Sciatic nerve (tissue), 2 donors: ENCODE data around the gene VGF. TPM values are rescaled to one million over a fixed set of nuclear protein-coding genes. Genes with fewer than 3 reads are reported as not detected.

Experiments
- ATAC-seq: fragments of 200-7000 bp; cut with Tn5 transposase; one replicate; pipeline ENCODE4 v1.9.1; 2020; ENCODE audit warnings: mild to moderate bottlenecking, moderate library complexity
- DNase-seq: peaks from one replicate; pipeline ENCODE4 v3.0.0-alpha.2; 2020; ENCODE audit warnings: low spot score
- intact Hi-C: fragments of 100-400 bp; cut with DNase I; formaldehyde crosslinking; loops from one replicate; pipeline ENCODE4 v1.14.2; 2022
- total RNA-seq: library from RNA; stranded (reverse); fragmentation: NEBNext Ultra II Directional; extraction: Animal tissue kit (Norgen Biotek cat#: 25700); gene quantifications from one replicate; pipeline ENCODE4 v1.2.1, GENCODE V29; 2021
- donor health status: DM: no; HTN: no; CAD: no.
- donor health status: DM: no; HTN: no; CAD: no.

Gene VGF
- total RNA-seq, 1 donor from 2014 or later = not detected

GRCh38 chr7:101168412-101169049, 3.2 kb upstream of the VGF start:
- DNase-seq (no peak), ATAC-seq (no peak)
- intact Hi-C loops = no loop called here

GRCh38 chr7:101167645-101168411, 2.5 kb upstream of the VGF start:
- intact Hi-C loops = no loop called here
- DNase-seq (no peak), ATAC-seq (no peak)

DNA sequence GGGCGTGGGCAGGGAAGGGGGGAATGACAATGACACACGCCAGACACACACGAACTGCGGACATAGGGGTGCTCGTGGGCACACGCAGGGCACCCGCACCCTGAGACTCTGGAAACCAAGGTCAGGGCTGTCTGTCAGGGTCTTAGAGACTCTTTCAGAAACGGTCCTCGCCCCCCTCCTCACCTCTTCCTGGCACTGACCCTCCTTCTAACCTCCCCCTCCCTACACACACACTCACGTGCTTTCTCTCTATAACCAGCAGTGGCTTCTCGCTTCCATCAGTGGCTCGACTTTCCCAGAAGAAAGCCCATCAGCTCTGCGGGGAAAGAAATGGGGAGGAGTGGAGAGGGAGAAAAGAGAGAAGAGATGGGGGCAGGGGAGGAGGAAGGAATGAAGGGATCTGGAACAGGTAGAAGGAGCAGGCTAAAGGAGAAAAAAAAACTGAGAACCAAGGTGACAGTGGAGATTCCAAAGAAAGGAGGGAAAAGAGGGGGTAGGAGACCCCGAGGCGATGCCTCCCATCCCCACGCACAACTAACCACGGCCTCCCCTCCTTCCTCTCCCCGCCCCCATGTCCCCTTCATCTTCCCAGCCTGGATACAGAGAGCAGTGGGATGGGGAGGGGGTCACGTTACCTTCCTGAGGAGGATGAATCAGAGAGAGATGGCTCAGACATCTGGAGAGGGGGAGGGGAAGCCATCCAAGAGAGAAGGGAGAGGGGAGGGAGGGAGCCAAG, 1.7 kb upstream of the VGF start:
- intact Hi-C loops = no loop called here
- no peak for ATAC-seq

DNA sequence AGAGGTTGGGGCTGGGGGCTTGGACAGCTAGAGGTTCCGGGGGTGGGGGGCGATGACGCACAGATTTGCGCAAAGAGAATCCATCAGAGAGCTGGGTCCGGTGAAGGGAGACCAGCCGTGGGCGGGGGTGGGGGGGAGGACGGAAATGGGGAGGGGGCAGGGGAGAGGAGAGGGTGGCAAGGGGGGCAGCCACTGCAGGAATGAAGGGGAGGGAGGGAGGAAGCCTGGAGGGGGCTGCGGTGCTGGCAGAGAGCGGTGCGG, 1.2 kb upstream of the VGF start:
- ATAC-seq = no peak
- DNase-seq = no peak

More for the DNA sequence above, 1.7 kb upstream of the VGF start:
- no peak for DNase-seq

DNA sequence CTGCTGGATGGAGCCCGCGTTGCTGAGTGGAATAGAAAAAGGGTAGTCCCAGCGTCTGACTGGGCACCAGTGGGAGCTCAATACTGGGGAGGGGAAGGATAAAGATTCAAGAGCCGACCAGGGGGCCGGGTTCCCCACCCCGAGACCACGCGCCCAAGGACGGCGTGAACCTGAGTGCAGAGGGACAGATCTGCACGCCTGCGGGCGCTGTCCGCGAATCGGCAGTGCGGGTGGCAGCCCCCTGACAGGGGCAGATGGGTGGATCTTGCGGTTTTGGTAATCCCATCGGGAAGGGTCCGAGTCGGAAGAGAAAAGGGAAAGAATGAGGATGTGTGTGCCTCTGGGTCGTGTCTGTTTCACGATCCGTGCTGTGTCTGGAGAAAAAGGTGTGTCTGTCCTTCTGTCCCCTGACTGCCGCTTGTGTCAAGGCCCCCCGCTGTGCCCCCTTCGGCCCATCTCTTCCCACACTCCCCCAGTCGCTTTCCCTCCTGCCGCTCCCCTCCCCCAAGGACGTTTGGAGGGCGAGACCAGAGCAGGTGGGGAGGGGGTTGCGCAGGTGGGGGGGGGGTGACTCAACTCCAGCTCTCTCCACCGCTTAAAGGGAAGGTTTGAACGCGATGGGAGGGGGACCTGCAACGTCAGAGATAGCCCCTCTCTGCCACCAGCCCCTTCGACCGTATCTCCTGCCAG, 734 bp upstream of the VGF start:
- ATAC-seq (no peak), DNase-seq (no peak)
- intact Hi-C loops = no loop called here

More for the DNA sequence above, 1.2 kb upstream of the VGF start:
- intact Hi-C loops = no loop called here

DNA sequence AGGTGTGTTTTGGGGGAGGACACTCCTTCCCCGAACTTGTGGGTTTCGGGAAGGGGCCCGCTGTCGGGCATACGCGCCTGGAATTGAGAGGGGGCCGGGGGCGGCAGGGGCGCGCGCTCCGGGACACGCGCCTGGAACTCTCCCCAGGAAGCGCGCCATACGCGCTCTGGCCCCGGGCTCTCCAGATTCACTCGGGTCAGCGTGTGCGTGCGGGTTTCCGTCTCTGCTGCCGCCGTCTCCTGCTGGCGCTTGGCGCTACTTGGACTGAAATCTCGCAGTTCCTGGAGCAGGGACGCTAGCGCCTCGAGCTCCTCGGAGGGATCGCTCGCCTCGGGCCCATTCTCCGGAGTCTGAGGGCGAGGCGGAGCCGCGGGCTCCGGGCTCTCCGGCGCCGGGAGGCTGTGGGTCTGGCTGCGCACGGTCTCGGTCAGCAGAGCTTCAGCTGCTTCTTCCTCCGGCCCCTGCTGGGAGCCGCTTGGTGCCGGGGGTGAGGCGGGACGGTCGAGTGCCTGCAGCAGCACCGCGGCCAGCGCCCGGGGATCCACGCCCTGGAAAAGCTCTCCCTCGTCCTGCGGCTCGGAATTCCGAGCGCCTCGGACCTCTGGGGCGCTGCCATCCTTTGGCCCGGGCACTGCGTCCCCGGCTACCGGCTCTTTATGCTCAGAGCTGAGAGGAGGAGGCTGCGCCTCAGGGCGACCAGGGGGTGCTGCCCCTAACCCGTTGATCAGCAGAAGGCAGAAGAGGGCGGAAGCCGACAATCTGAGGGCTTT, 1.1 kb downstream of the VGF start:
- DNase-seq = no peak
- ATAC-seq = no peak
- intact Hi-C loops = no loop called here

- no peak for DNase-seq
- intact Hi-C loops = no loop called here
- no peak for ATAC-seq
These were observed 1.9 kb downstream of the VGF start for GRCh38 chr7:101163279-101164070.

GRCh38 chr7:101162551-101163278, 2.7 kb downstream of the VGF start:
- ATAC-seq (no peak), DNase-seq (no peak)
- intact Hi-C loops = no loop called here

DNA sequence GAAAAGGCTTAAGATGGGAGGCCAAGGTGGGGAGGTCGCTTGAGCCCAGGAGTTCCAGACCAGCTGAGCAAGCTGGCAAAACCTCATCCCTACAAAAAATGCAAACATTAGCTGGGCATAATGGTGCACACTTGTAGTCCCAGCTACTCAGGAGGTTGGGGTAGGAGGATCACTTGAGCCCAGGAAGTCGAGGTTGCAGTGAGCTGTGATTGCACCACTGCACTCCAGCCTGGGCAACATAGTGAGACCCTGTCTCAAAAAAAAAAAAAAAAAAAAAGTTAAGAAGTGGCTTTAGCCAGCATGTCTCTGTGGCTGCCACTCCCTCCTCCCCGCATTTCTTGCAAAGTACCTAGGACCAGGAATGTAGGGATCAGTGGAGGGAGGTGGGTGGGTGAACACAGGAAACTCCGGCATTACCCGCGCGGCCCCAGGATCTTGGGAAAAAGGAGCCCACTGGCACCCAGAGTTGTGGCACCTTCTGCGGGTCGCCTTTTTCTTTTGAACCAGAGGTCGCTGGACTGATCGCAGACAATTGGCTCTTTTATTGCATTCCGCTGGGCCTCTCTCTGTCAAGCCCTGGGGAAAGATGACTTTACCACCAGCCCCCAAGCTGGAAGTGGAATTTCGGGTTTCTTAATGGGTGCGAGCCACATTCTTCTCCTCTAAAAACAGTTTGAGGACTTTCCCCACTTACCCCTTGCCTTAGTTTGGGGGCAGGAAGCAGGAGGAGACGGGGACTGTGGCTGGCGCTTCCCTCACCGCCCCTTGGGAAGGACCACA, 3.5 kb downstream of the VGF start:
- ATAC-seq (no peak), DNase-seq (no peak)
- intact Hi-C loops = no loop called here

GRCh38 chr7:101160910-101161309, 4.5 kb downstream of the VGF start:
- intact Hi-C loops = no loop called here
- DNase-seq (no peak), ATAC-seq (no peak)

DNA sequence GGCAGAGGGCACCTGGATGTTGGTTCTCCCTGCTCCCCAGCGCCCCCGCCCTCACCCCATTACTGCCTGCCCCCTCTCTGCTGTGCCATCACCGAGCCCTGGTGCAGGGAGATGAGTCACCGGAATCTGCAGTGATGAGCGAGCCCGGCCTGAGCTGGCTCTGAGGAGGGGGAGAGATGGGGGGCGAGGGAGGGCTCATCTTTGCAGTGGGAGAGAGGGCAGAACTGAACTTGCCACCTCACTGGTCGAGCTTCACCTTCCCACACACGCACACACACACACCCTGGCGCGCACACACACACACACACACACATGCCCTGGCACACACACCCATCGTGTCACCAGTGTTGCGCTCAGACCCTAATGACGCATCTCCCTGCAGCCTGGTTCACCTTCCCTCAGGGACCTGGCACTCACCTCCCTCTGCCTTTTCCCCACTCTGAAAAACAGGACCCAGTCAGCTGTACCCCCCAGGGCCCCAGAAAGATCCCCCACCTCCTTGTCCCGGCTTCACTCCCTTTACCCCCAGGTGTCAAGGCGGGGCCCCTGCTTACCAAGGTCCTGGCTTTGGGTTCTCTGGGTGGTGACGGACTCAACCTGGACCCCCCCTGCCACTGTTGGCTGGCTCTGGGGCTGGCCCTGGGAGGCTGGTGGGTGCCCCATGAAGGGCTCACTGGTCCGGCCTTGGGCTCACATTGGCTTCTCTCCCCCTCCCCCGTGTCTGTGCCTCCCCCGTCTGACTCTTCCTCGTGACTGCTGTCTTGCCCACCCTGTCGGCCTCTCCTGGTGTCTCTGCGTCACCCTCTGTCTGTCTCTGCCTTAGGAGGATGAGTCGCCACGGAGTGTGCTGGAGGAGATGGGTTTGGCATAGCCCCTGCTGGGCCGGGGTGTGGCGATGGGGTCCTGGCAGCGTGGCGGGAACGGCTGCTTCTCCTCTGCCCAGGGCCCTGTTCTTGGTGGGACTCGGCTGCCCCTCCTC, 5.4 kb downstream of the VGF start:
- ATAC-seq = no peak
- DNase-seq = no peak
- intact Hi-C loops = no loop called here

- intact Hi-C loops = no loop called here
These were observed 8.3 kb downstream of the VGF start for GRCh38 chr7:101156866-101157589.

GRCh38 chr7:101156277-101156676, 9.1 kb downstream of the VGF start:
- ATAC-seq = no peak
- intact Hi-C loops = no loop called here
- DNase-seq = no peak

More at GRCh38 chr7:101156866-101157589, 8.3 kb downstream of the VGF start:
- DNase-seq = no peak
- no peak for ATAC-seq

- DNase-seq (no peak), ATAC-seq (no peak)
- intact Hi-C loops = no loop called here
These were observed 10.1 kb downstream of the VGF start for GRCh38 chr7:101155303-101155702.

DNA sequence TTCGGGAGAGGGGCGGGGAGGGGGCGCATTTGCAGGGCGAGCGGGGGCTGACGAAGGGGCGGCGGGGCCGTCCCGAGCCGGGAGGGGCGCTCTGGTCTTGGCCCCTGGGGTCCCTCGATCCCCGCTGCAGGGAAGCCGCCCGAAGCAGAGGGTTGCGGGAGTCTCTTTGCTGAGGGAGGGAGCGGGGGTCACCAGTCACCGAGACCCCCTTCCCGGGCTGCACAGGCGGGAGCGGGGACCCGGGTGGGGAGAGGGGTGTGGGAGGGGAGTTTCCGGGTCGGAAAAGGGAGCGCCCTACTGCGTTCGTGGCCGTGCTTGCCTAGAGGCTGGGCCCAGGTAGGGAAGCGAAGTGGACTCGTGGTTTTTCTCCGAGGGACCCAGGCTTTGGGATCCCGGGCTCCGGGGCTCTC, 10.7 kb downstream of the VGF start:
- intact Hi-C loops = loop anchor here (5.0 kb wide), 1 partner anchor 138 kb away; no protein-coding TSS in a partner anchor
- no peak for DNase-seq
- ATAC-seq = peak; percentile 41
